ENCODE data around the gene CDH20. TPM values are rescaled to one million over a fixed set of nuclear protein-coding genes. Genes with fewer than 3 reads are reported as not detected.

The CDH20 gene
- total and polyA plus RNA-seq, 4 donors = 0.02 to 0.11 (median 0.07) TPM; not detected in 1

DNA sequence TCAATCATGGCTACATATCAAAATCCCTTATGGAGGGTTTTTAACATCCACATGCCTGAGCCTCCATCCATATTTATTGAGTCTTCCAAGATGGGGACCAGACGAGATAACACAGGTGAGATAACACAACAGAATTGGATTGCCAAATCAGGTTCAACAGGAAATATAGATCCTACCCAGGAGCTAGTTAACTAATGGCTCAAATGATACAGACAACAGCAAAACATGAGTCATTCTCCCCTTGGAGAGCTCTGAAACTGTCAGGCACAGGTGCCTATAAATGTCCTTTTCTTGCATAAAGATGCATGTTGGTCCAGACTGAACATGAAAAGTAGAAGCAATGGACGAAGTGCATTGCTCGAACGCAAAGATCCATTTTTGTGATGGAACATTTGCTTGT, 202.2 kb downstream of the CDH20 start:
- DNase-seq (no peak), ATAC-seq (ENCODE audit: insufficient read depth, low FRiP score) (no peak)
- no peaks in the 10 kb centered on the region for H3K9me3 ChIP-seq (ENCODE audit: control insufficient read depth in 4 of 4, insufficient read depth in 3 of 4, low read length in 3 of 4)
- H3K4me1 ChIP-seq (ENCODE audit: control insufficient read depth in 5 of 5, insufficient read depth in 5 of 5, low read length in 5 of 5) = peaks cover 0 to 3% (median 0%) of the 10 kb centered on the region in 5 donors
- no peak overlapping the region for H3K4me3 ChIP-seq
- H3K27me3 ChIP-seq (ENCODE audit: control insufficient read depth in 3 of 3, insufficient read depth in 3 of 3, low read length in 2 of 3) = peaks cover 0 to 3% (median 0%) of the 10 kb centered on the region in 3 donors
- WGBS, 2 donors = 91% methylated on average over 4 of the region's 4 CpGs
- H3K36me3 ChIP-seq (ENCODE audit: control insufficient read depth in 4 of 4, insufficient read depth in 4 of 4, low read length in 4 of 4) = no peaks in the 10 kb centered on the region
- no peak overlapping the region for H3K9ac ChIP-seq (ENCODE audit: insufficient read depth in 1 of 2, low read length in 2 of 2)
- no peak for TF ChIP-seq CTCF (IDR thresholded peaks at IDR 0.05; ENCODE audit: control extremely low read depth, extremely low read depth)
- no peak overlapping the region for H3K27ac ChIP-seq (ENCODE audit: low read depth in 1 of 2, low read length in 1 of 2)

GRCh38 chr18:61541673-61542072, 208.4 kb downstream of the CDH20 start:
- 84 to 87% methylated on average over 7 of the region's 7 CpGs for WGBS, 2 donors
- no peaks in the 10 kb centered on the region for H3K27me3 ChIP-seq (ENCODE audit: control insufficient read depth in 3 of 3, insufficient read depth in 3 of 3, low read length in 2 of 3)
- no peaks in the 10 kb centered on the region for H3K36me3 ChIP-seq (ENCODE audit: control insufficient read depth in 4 of 4, insufficient read depth in 4 of 4, low read length in 4 of 4)
- H3K4me3 ChIP-seq = no peak overlapping the region
- H3K4me1 ChIP-seq (ENCODE audit: control insufficient read depth in 5 of 5, insufficient read depth in 5 of 5, low read length in 5 of 5) = peaks cover 0 to 8% (median 0%) of the 10 kb centered on the region in 5 donors
- H3K9ac ChIP-seq (ENCODE audit: insufficient read depth in 1 of 2, low read length in 2 of 2) = no peak overlapping the region
- DNase-seq (peak in 1 of 3 donors; percentile 46), ATAC-seq (ENCODE audit: insufficient read depth, low FRiP score) (no peak)
- H3K27ac ChIP-seq (ENCODE audit: low read depth in 1 of 2, low read length in 1 of 2) = no peak overlapping the region
- TF ChIP-seq CTCF (IDR thresholded peaks at IDR 0.05; ENCODE audit: control extremely low read depth, extremely low read depth) = no peak
- H3K9me3 ChIP-seq (ENCODE audit: control insufficient read depth in 4 of 4, insufficient read depth in 3 of 4, low read length in 3 of 4) = no peaks in the 10 kb centered on the region

DNA sequence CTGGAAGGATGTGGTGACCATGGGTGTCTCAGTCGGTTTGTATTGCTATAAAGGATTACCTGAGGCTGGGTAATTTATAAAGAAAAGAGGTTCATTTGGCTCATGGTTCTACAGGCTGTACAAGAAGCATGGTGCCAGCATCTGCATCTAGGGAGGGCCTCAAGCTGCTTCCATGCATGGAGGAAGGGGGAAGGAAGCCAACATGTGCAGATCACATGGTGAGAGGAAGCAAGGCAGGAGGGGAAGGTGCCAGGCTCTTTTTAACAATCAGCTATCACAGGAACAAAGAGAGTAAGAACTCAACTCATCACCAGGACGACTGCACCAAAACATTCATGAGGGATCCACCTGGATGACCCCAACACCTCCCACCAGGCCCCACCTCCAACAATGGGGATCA, 209.4 kb downstream of the CDH20 start:
- ATAC-seq (ENCODE audit: insufficient read depth, low FRiP score) (no peak), DNase-seq (no peak)
- WGBS, 2 donors = 75 to 86% methylated on average over 2 of the region's 2 CpGs
- no peaks in the 10 kb centered on the region for H3K27me3 ChIP-seq (ENCODE audit: control insufficient read depth in 3 of 3, insufficient read depth in 3 of 3, low read length in 2 of 3)
- H3K4me1 ChIP-seq (ENCODE audit: control insufficient read depth in 5 of 5, insufficient read depth in 5 of 5, low read length in 5 of 5) = peaks cover 0 to 8% (median 0%) of the 10 kb centered on the region in 5 donors
- no peak overlapping the region for H3K9ac ChIP-seq (ENCODE audit: insufficient read depth in 1 of 2, low read length in 2 of 2)
- no peaks in the 10 kb centered on the region for H3K9me3 ChIP-seq (ENCODE audit: control insufficient read depth in 4 of 4, insufficient read depth in 3 of 4, low read length in 3 of 4)
- no peaks in the 10 kb centered on the region for H3K36me3 ChIP-seq (ENCODE audit: control insufficient read depth in 4 of 4, insufficient read depth in 4 of 4, low read length in 4 of 4)
- no peak for TF ChIP-seq CTCF (IDR thresholded peaks at IDR 0.05; ENCODE audit: control extremely low read depth, extremely low read depth)
- H3K4me3 ChIP-seq = no peak overlapping the region
- H3K27ac ChIP-seq (ENCODE audit: low read depth in 1 of 2, low read length in 1 of 2) = no peak overlapping the region

- Histone ChIP-seq H3K36me3 (ENCODE audit: control insufficient read depth in 4 of 4, insufficient read depth in 4 of 4, low read length in 4 of 4) (no peaks in the 10 kb centered on the region), H3K27me3 (ENCODE audit: control insufficient read depth in 3 of 3, insufficient read depth in 3 of 3, low read length in 2 of 3) (no peaks in the 10 kb centered on the region), H3K9ac (ENCODE audit: insufficient read depth in 1 of 2, low read length in 2 of 2) (no peak overlapping the region), H3K4me1 (ENCODE audit: control insufficient read depth in 5 of 5, insufficient read depth in 5 of 5, low read length in 5 of 5) (peaks cover 0 to 8% (median 0%) of the 10 kb centered on the region in 5 donors), H3K27ac (ENCODE audit: low read depth in 1 of 2, low read length in 1 of 2) (no peak overlapping the region), H3K9me3 (ENCODE audit: control insufficient read depth in 4 of 4, insufficient read depth in 3 of 4, low read length in 3 of 4) (no peaks in the 10 kb centered on the region), H3K4me3 (no peak overlapping the region)
- WGBS, 2 donors = 32 to 39% methylated on average over 1 of the region's 1 CpG
- DNase-seq (no peak), ATAC-seq (ENCODE audit: insufficient read depth, low FRiP score) (no peak)
- TF ChIP-seq CTCF (IDR thresholded peaks at IDR 0.05; ENCODE audit: control extremely low read depth, extremely low read depth) = no peak
Observed at GRCh38 chr18:61543518-61543917, 210.3 kb downstream of the CDH20 start.

Data from lung (tissue), 12 donors.